Measurements from ENCODE around the gene OR10R2.

The OR10R2 gene

GRCh38 chr1:158521666-158522058, 49.6 kb downstream of the OR10R2 start:
- no peak overlapping the region for H3K27ac ChIP-seq
- no peak overlapping the region for H3K4me3 ChIP-seq

DNA sequence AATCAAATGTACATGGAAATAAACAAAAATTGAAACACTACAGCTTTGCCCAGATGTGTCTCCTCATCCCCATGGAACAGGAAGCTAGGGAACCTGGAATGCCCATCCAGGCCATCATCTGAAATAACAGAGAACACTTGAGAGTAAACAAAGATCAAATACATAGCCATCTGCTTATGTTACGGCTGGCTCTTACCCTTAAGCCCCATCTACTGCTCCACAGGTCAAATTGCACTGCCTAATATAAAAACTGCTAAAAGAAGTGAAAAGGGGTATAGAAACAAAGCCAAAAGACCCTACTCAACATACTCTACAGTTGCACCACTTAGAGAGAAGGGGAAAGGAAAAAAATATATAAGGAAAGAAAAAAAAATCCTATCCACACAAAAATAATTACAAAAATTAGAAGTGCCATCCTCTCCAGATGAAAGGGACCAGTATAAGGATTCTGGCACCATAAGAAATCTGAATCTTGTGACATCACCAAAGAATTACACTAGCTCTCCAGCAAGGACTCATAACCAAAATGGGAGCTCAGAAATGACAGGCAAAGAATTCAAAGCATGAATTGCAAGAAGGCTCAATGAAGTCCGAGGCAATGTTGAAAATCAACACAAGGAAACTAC, 55.3 kb downstream of the OR10R2 start:
- Histone ChIP-seq H3K4me3 (no peak overlapping the region), H3K27ac (no peak overlapping the region)
